ENCODE measurements around the gene RYR1. TPM values are rescaled to one million over a fixed set of nuclear protein-coding genes. Genes with fewer than 3 reads are reported as not detected.

RYR1 gene
- total RNA-seq, 6 experiments from 2014 or later: 0.12 to 1.1 (median 0.49) TPM

DNA sequence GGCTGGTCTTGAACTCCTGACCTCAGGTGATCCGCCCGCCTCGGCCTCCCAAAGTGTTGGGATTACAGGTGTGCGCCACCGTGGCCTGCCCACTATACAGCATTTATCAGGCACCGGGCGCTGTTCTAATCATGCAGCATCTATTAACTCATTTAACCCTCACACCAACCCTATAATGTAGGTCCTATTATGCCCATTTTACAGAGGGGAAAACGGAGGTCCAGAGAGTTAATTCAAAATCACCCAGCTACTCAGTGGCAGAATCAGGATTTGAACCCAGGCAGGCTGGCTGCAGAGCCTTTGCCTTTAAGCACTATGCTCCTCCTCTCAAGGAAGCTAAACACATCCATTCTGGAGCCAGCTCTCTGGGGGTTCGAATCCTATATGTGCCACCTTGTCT lies 130.0 kb downstream of the RYR1 start:
- H3K4me1 ChIP-seq: no peaks in the 10 kb centered on the region
- H3K4me3 ChIP-seq: no peak overlapping the region
- no peaks in the 10 kb centered on the region for H3K27me3 ChIP-seq
- H3K9me3 ChIP-seq: no peaks in the 10 kb centered on the region
- no peak overlapping the region for H3K27ac ChIP-seq
- ATAC-seq (no peak), DNase-seq (no peak)
- TF ChIP-seq, protein P1, sequence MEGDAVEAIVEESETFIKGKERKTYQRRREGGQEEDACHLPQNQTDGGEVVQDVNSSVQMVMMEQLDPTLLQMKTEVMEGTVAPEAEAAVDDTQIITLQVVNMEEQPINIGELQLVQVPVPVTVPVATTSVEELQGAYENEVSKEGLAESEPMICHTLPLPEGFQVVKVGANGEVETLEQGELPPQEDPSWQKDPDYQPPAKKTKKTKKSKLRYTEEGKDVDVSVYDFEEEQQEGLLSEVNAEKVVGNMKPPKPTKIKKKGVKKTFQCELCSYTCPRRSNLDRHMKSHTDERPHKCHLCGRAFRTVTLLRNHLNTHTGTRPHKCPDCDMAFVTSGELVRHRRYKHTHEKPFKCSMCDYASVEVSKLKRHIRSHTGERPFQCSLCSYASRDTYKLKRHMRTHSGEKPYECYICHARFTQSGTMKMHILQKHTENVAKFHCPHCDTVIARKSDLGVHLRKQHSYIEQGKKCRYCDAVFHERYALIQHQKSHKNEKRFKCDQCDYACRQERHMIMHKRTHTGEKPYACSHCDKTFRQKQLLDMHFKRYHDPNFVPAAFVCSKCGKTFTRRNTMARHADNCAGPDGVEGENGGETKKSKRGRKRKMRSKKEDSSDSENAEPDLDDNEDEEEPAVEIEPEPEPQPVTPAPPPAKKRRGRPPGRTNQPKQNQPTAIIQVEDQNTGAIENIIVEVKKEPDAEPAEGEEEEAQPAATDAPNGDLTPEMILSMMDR (IDR thresholded peaks at IDR 0.05): no peak
- TF ChIP-seq POLR2A (IDR thresholded peaks at IDR 0.05): no peak
- WGBS (ENCODE audit: insufficient coverage, low coverage, low lambda C conversion rate, missing lambda C conversion rate): 83% methylated on average over 9 of the region's 9 CpGs
- H3K36me3 ChIP-seq: no peaks in the 10 kb centered on the region
- intact Hi-C loops (cut with DNase I): no loop called here

GRCh38 chr19:38564981-38565690 lies 131.6 kb downstream of the RYR1 start:
- no peaks in the 10 kb centered on the region for H3K27me3 ChIP-seq
- H3K36me3 ChIP-seq: no peaks in the 10 kb centered on the region
- no peak overlapping the region for H3K27ac ChIP-seq
- H3K4me1 ChIP-seq: no peaks in the 10 kb centered on the region
- 19% methylated on average over 15 of the region's 111 CpGs for WGBS (ENCODE audit: insufficient coverage, low coverage, low lambda C conversion rate, missing lambda C conversion rate)
- no peak overlapping the region for H3K4me3 ChIP-seq
- no peak for TF ChIP-seq POLR2A (IDR thresholded peaks at IDR 0.05)
- TF ChIP-seq, protein P1 (IDR thresholded peaks at IDR 0.05): no peak
- DNase-seq (no peak), ATAC-seq (no peak)
- no peaks in the 10 kb centered on the region for H3K9me3 ChIP-seq
- intact Hi-C loops (cut with DNase I): no loop called here

DNA sequence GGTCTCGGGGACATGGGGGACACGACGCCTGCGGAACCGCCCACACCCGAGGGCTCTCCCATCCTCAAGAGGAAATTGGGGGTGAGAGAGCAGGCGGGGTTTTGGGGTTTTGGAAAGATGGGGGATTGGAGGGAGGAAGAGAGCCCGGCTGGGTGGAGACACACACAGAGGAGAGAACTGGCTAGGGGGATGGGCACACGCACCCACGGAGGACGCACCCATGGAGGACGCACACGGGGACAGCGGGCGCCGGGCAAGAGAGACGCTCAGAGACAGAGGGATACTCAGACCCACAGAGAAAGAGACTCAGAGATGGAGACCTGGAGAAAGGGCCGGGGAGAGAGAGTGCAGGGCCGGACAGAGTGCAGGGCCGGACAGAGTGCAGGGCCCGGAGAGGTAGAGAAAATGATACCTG lies 132.2 kb downstream of the RYR1 start:
- H3K4me1 ChIP-seq: no peaks in the 10 kb centered on the region
- TF ChIP-seq POLR2A (IDR thresholded peaks at IDR 0.05): no peak
- TF ChIP-seq, protein P1 (IDR thresholded peaks at IDR 0.05): no peak
- DNase-seq (no peak), ATAC-seq (no peak)
- intact Hi-C loops (cut with DNase I): no loop called here
- WGBS (ENCODE audit: insufficient coverage, low coverage, low lambda C conversion rate, missing lambda C conversion rate): 40% methylated on average over 12 of the region's 21 CpGs
- no peaks in the 10 kb centered on the region for H3K27me3 ChIP-seq
- no peak overlapping the region for H3K27ac ChIP-seq
- H3K4me3 ChIP-seq: no peak overlapping the region
- no peaks in the 10 kb centered on the region for H3K36me3 ChIP-seq
- no peaks in the 10 kb centered on the region for H3K9me3 ChIP-seq

DNA sequence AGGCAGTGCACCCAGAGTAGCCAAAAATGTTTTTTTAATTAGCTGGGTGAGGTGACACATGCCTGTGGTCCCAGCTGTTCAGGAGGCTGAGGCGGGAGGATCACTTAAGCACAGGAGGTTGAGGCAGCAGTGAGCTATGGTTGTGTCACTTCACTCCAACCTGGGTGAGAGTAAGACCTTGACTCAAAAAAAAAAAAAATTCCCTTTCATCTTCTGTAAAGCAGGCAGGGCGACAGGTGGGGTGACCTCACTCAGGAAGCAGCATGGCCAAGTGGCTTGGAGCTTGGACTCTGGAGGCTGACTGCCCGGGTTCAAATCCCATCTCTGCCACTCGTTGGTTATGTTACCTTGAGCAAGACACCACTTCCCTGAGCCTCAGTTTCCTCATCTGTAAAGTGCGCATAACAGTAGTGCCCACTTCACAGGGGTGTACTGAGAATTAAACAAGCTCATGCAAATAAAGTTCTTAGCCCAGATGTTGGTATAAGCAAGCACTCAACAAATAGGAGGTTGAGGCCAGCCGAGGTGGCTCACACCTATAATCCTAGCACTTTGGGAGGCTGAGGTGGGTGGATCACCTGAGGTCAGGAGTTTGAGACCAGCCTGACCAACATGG lies 136.0 kb downstream of the RYR1 start:
- H3K9me3 ChIP-seq: no peaks in the 10 kb centered on the region
- ATAC-seq: no peak
- intact Hi-C loops (cut with DNase I): no loop called here
- H3K4me1 ChIP-seq: no peaks in the 10 kb centered on the region
- no peaks in the 10 kb centered on the region for H3K36me3 ChIP-seq
- TF ChIP-seq, protein P1 (IDR thresholded peaks at IDR 0.05): no peak
- TF ChIP-seq POLR2A (IDR thresholded peaks at IDR 0.05): no peak
- H3K27ac ChIP-seq: no peak overlapping the region
- H3K4me3 ChIP-seq: no peak overlapping the region
- DNase-seq: no peak
- H3K27me3 ChIP-seq: no peaks in the 10 kb centered on the region
- WGBS (ENCODE audit: insufficient coverage, low coverage, low lambda C conversion rate, missing lambda C conversion rate): 66% methylated on average over 3 of the region's 6 CpGs

All from right lobe of liver (tissue), 6 donors.